Measurements from ENCODE around the gene CTNND1. TPM values are rescaled to one million over a fixed set of nuclear protein-coding genes. Genes with fewer than 3 reads are reported as not detected.
A peak's percentile ranks its signal among the peaks of the same experiment; 100 is the strongest.

The CTNND1 gene
- total and polyA plus RNA-seq, 2 experiments from 2014 or later: 66.9 to 101 TPM

GRCh38 chr11:57771365-57771764, 9.8 kb downstream of the CTNND1 start:
- H3K4me1 ChIP-seq (ENCODE audit: insufficient read depth): peaks cover 25% of the 10 kb centered on the region
- peaks cover 30% of the 10 kb centered on the region; the same call in 1 of the 2 replicates for H4K20me1 ChIP-seq (ENCODE audit: insufficient read depth)
- DNase-seq: no peak
- H3K9me3 ChIP-seq (ENCODE audit: low read depth): no peaks in the 10 kb centered on the region
- H3K9ac ChIP-seq: no peak overlapping the region
- H2AFZ ChIP-seq: no peak overlapping the region
- H3K4me2 ChIP-seq (ENCODE audit: unreplicated experiment): no peak overlapping the region
- TF ChIP-seq EZH2phosphoT487 (IDR thresholded peaks at IDR 0.05; ENCODE audit: insufficient read depth, low read depth) (no peak), EZH2 (IDR thresholded peaks at IDR 0.05; ENCODE audit: insufficient read depth, poor library complexity, severe bottlenecking) (no peak)
- H3K4me3 ChIP-seq: no peak overlapping the region
- no peaks in the 10 kb centered on the region for H3K9me2 ChIP-seq (ENCODE audit: insufficient read depth)
- peaks cover 10% of the 10 kb centered on the region; the same call in 1 of the 2 replicates for H3F3A ChIP-seq (ENCODE audit: insufficient read depth)
- H3K27ac ChIP-seq: no peak overlapping the region
- WGBS, 2 experiments (ENCODE audit: low coverage in 1 of 2, low lambda C conversion rate in 2 of 2, missing lambda C conversion rate in 2 of 2): 96 to 100% methylated on average over 3 of the region's 3 CpGs
- H3K36me3 ChIP-seq (ENCODE audit: low read depth): no peaks in the 10 kb centered on the region
- H3K79me2 ChIP-seq (ENCODE audit: insufficient read depth): peaks cover 100% of the 10 kb centered on the region
- in situ Hi-C loops (cut with MboI): no loop called here
- H3K27me3 ChIP-seq (replicated peaks; ENCODE audit: insufficient read depth): no peaks in the 10 kb centered on the region

- Histone ChIP-seq H3K9me3 (ENCODE audit: low read depth) (no peaks in the 10 kb centered on the region), H3K27ac (no peak overlapping the region), H3K9me2 (ENCODE audit: insufficient read depth) (no peaks in the 10 kb centered on the region), H2AFZ (no peak overlapping the region), H3K4me2 (ENCODE audit: unreplicated experiment) (no peak overlapping the region), H4K20me1 (ENCODE audit: insufficient read depth) (peaks cover 38% of the 10 kb centered on the region; the same call in 1 of the 2 replicates), H3K27me3 (replicated peaks; ENCODE audit: insufficient read depth) (no peaks in the 10 kb centered on the region), H3K4me3 (no peak overlapping the region), H3K9ac (no peak overlapping the region), H3K36me3 (ENCODE audit: low read depth) (no peaks in the 10 kb centered on the region), H3F3A (ENCODE audit: insufficient read depth) (peaks cover 22% of the 10 kb centered on the region), H3K4me1 (ENCODE audit: insufficient read depth) (peaks cover 34% of the 10 kb centered on the region), H3K79me2 (ENCODE audit: insufficient read depth) (peaks cover 100% of the 10 kb centered on the region)
- TF ChIP-seq EZH2phosphoT487 (IDR thresholded peaks at IDR 0.05; ENCODE audit: insufficient read depth, low read depth) (no peak), EZH2 (IDR thresholded peaks at IDR 0.05; ENCODE audit: insufficient read depth, poor library complexity, severe bottlenecking) (no peak)
- WGBS, 2 experiments (ENCODE audit: low coverage in 1 of 2, low lambda C conversion rate in 2 of 2, missing lambda C conversion rate in 2 of 2): 78 to 86% methylated on average over 4 of the region's 4 CpGs
- DNase-seq: no peak
- in situ Hi-C loops (cut with MboI): no loop called here
These were observed 11.0 kb downstream of the CTNND1 start for GRCh38 chr11:57772562-57772961.

GRCh38 chr11:57773026-57773598, 11.5 kb downstream of the CTNND1 start:
- peaks cover 40% of the 10 kb centered on the region for H3K4me1 ChIP-seq (ENCODE audit: insufficient read depth)
- peaks cover 27% of the 10 kb centered on the region for H3F3A ChIP-seq (ENCODE audit: insufficient read depth)
- TF ChIP-seq EZH2 (IDR thresholded peaks at IDR 0.05; ENCODE audit: insufficient read depth, poor library complexity, severe bottlenecking): no peak
- no peak for TF ChIP-seq EZH2phosphoT487 (IDR thresholded peaks at IDR 0.05; ENCODE audit: insufficient read depth, low read depth)
- in situ Hi-C loops (cut with MboI): no loop called here
- no peaks in the 10 kb centered on the region for H3K9me3 ChIP-seq (ENCODE audit: low read depth)
- no peaks in the 10 kb centered on the region for H3K9me2 ChIP-seq (ENCODE audit: insufficient read depth)
- no peak overlapping the region for H3K27ac ChIP-seq
- no peak overlapping the region for H3K4me2 ChIP-seq (ENCODE audit: unreplicated experiment)
- peaks cover 100% of the 10 kb centered on the region for H3K79me2 ChIP-seq (ENCODE audit: insufficient read depth)
- no peak overlapping the region for H2AFZ ChIP-seq
- H3K9ac ChIP-seq: no peak overlapping the region
- H3K4me3 ChIP-seq: no peak overlapping the region
- H3K36me3 ChIP-seq (ENCODE audit: low read depth): no peaks in the 10 kb centered on the region
- no peak for DNase-seq
- WGBS, 2 experiments (ENCODE audit: low coverage in 1 of 2, low lambda C conversion rate in 2 of 2, missing lambda C conversion rate in 2 of 2): 97 to 98% methylated on average over 5 of the region's 5 CpGs
- peaks cover 38% of the 10 kb centered on the region; the same call in 1 of the 2 replicates for H4K20me1 ChIP-seq (ENCODE audit: insufficient read depth)
- H3K27me3 ChIP-seq (replicated peaks; ENCODE audit: insufficient read depth): no peaks in the 10 kb centered on the region

- peak; percentile 14 for DNase-seq
- Histone ChIP-seq H4K20me1 (ENCODE audit: insufficient read depth) (peaks cover 43% of the 10 kb centered on the region; the same call in 1 of the 2 replicates), H3K9ac (no peak overlapping the region), H3K79me2 (ENCODE audit: insufficient read depth) (peaks cover 97% of the 10 kb centered on the region), H3K4me3 (0 out of 2 replicates have a peak overlapping the region, but pooled peaks have one; percentile 12), H3F3A (ENCODE audit: insufficient read depth) (peaks cover 47% of the 10 kb centered on the region), H3K9me3 (ENCODE audit: low read depth) (no peaks in the 10 kb centered on the region), H3K27ac (peak overlapping the region; percentile 93), H3K27me3 (replicated peaks; ENCODE audit: insufficient read depth) (no peaks in the 10 kb centered on the region), H2AFZ (no peak overlapping the region), H3K4me1 (ENCODE audit: insufficient read depth) (peaks cover 61% of the 10 kb centered on the region), H3K36me3 (ENCODE audit: low read depth) (no peaks in the 10 kb centered on the region), H3K4me2 (ENCODE audit: unreplicated experiment) (peak overlapping the region; percentile 37), H3K9me2 (ENCODE audit: insufficient read depth) (no peaks in the 10 kb centered on the region)
- 73 to 80% methylated on average over 5 of the region's 5 CpGs for WGBS, 2 experiments (ENCODE audit: low coverage in 1 of 2, low lambda C conversion rate in 2 of 2, missing lambda C conversion rate in 2 of 2)
- in situ Hi-C loops (cut with MboI): no loop called here
- TF ChIP-seq EZH2 (IDR thresholded peaks at IDR 0.05; ENCODE audit: insufficient read depth, poor library complexity, severe bottlenecking) (no peak), EZH2phosphoT487 (IDR thresholded peaks at IDR 0.05; ENCODE audit: insufficient read depth, low read depth) (no peak)
These were observed 13.9 kb downstream of the CTNND1 start for GRCh38 chr11:57775491-57775890.

All from GM23248 (cell line).